OCI-LY3 (cell line): Measurements from ENCODE around the gene SELENOI.
"Not testable (repeated sequence)": the region's sequence is repeated elsewhere in the genome, so short reads cannot be mapped to it uniquely, and the experiment has no call there.

Source experiments
- H2AFZ ChIP-seq: fragments of 200-600, 300-600 bp; shearing (Covaris generic); 2 replicates; pipeline ENCODE4 v1.6.0; 2014; ENCODE audit warnings: antibody characterized with exemption, low read depth, low read length
- H3K27ac ChIP-seq: fragments of 200-600, 300-600 bp; sonication (generic); 2 replicates; pipeline ENCODE4 v1.5.1; 2014; ENCODE audit warnings: mild to moderate bottlenecking, low read length, moderate library complexity, mixed read lengths
- H3K27me3 ChIP-seq: fragments of 200-600, 300-600 bp; sonication (generic); 2 replicates; pipeline ENCODE4 v1.6.1; 2014; ENCODE audit warnings: low read depth, low read length, mixed read lengths
- H3K36me3 ChIP-seq: fragments of 200-600, 300-600 bp; sonication (generic); replicated peaks from 2 replicates; pipeline ENCODE3; 2014; ENCODE audit warnings: low read depth, low read length, mixed read lengths
- H3K4me1 ChIP-seq: fragments of 300-600, 200-600 bp; sonication (generic); 2 replicates; pipeline ENCODE4 v1.6.1; 2014; ENCODE audit warnings: low read length, mixed read lengths
- H3K4me2 ChIP-seq: fragments of 200-600, 300-600 bp; sonication (generic); 2 replicates; pipeline ENCODE4 v1.6.1; 2014; ENCODE audit warnings: low read length, mixed read lengths
- H3K4me3 ChIP-seq: fragments of 300-600, 200-600 bp; sonication (generic); 2 replicates; pipeline ENCODE4 v1.5.1; 2014; ENCODE audit warnings: antibody characterized with exemption, mild to moderate bottlenecking, low read length, moderate library complexity
- H3K79me2 ChIP-seq: fragments of 300-600, 200-600 bp; shearing (Covaris generic); 2 replicates; pipeline ENCODE4 v1.6.1; 2014; ENCODE audit warnings: mild to moderate bottlenecking, low read length, mixed read lengths
- H3K9ac ChIP-seq: fragments of 300-600, 200-600 bp; shearing (Covaris generic); 2 replicates; pipeline ENCODE4 v1.6.0; 2014; ENCODE audit warnings: mild to moderate bottlenecking, low read length, moderate library complexity
- H3K9me3 ChIP-seq: fragments of 200-600, 300-600 bp; shearing (Covaris generic); 2 replicates; pipeline ENCODE4 v1.6.1; 2014; ENCODE audit warnings: low read length, mixed read lengths; ENCODE audit not compliant: insufficient read depth
- H4K20me1 ChIP-seq: fragments of 200-600, 300-600 bp; sonication (generic); 2 replicates; pipeline ENCODE4 v1.6.1; 2016; ENCODE audit warnings: low read length, mixed read lengths; ENCODE audit not compliant: insufficient read depth
- CTCF ChIP-seq: fragments of 200-600, 300-600 bp; sonication (generic); IDR thresholded peaks from 2 replicates; pipeline ENCODE4 v1.5.1; 2014; ENCODE audit warnings: antibody characterized with exemption, low read length, low read depth
- EZH2phosphoT487 ChIP-seq: fragments of 200-600 bp; shearing (Covaris generic); IDR thresholded peaks from 2 replicates; pipeline ENCODE4 v1.6.1; 2018; ENCODE audit warnings: antibody characterized with exemption, mixed run types, low read depth

Gene SELENOI

GRCh38 chr2:26318950-26319349 lies 27.0 kb upstream of the SELENOI start:
- Histone ChIP-seq H3K9me3 (no peaks in the 10 kb centered on the region), H3K4me1 (no peaks in the 10 kb centered on the region), H3K9ac (no peak overlapping the region), H3K4me2 (no peak overlapping the region), H3K36me3 (no peaks in the 10 kb centered on the region), H2AFZ (no peak overlapping the region), H3K4me3 (no peak overlapping the region), H4K20me1 (no peaks in the 10 kb centered on the region), H3K27ac (no peak overlapping the region), H3K27me3 (no peaks in the 10 kb centered on the region), H3K79me2 (no peaks in the 10 kb centered on the region)
- TF ChIP-seq EZH2phosphoT487: no peak
- TF ChIP-seq CTCF: no peak

GRCh38 chr2:26324479-26324878 lies 21.5 kb upstream of the SELENOI start:
- peaks cover 15% of the 10 kb centered on the region for H3K4me1 ChIP-seq
- not testable (repeated sequence) for H3K79me2 ChIP-seq, H3K9ac ChIP-seq, H3K9me3 ChIP-seq, H3K27ac ChIP-seq, H3K4me3 ChIP-seq, H2AFZ ChIP-seq, H4K20me1 ChIP-seq, H3K4me2 ChIP-seq, H3K36me3 ChIP-seq
- H3K27me3 ChIP-seq: peaks cover 18% of the 10 kb centered on the region; the same call in 1 of the 2 replicates

GRCh38 chr2:26324903-26325302 lies 21.0 kb upstream of the SELENOI start:
- Histone ChIP-seq H2AFZ (no peak overlapping the region), H3K9ac (no peak overlapping the region), H4K20me1 (no peaks in the 10 kb centered on the region), H3K9me3 (no peaks in the 10 kb centered on the region), H3K4me3 (no peak overlapping the region), H3K27me3 (peaks cover 18% of the 10 kb centered on the region; the same call in 1 of the 2 replicates), H3K36me3 (no peaks in the 10 kb centered on the region), H3K4me2 (no peak overlapping the region), H3K27ac (no peak overlapping the region), H3K4me1 (peaks cover 20% of the 10 kb centered on the region), H3K79me2 (no peaks in the 10 kb centered on the region)
- TF ChIP-seq CTCF: no peak
- TF ChIP-seq EZH2phosphoT487: no peak

- Histone ChIP-seq H3K4me2 (no peak overlapping the region), H3K36me3 (no peaks in the 10 kb centered on the region), H3K27ac (no peak overlapping the region), H3K27me3 (peaks cover 18% of the 10 kb centered on the region; the same call in 1 of the 2 replicates), H3K9me3 (no peaks in the 10 kb centered on the region), H3K4me1 (peaks cover 20% of the 10 kb centered on the region), H3K79me2 (no peaks in the 10 kb centered on the region), H3K4me3 (no peak overlapping the region), H3K9ac (no peak overlapping the region), H4K20me1 (no peaks in the 10 kb centered on the region), H2AFZ (no peak overlapping the region)
- TF ChIP-seq CTCF: no peak
- no peak for TF ChIP-seq EZH2phosphoT487
These were observed 20.1 kb upstream of the SELENOI start for GRCh38 chr2:26325851-26326250.

- Histone ChIP-seq H3K27me3 (peaks cover 18% of the 10 kb centered on the region; the same call in 1 of the 2 replicates), H3K27ac (no peak overlapping the region), H3K4me2 (no peak overlapping the region), H3K36me3 (no peaks in the 10 kb centered on the region), H4K20me1 (no peaks in the 10 kb centered on the region), H3K79me2 (no peaks in the 10 kb centered on the region), H3K4me1 (peaks cover 20% of the 10 kb centered on the region), H3K4me3 (no peak overlapping the region), H3K9ac (no peak overlapping the region), H2AFZ (no peak overlapping the region), H3K9me3 (no peaks in the 10 kb centered on the region)
- TF ChIP-seq CTCF (no peak), EZH2phosphoT487 (no peak)
These were observed 19.4 kb upstream of the SELENOI start for GRCh38 chr2:26326514-26326913.
